GM23248 (cell line): ENCODE data around the gene COL11A1.

Source experiments
- EZH2 ChIP-seq: fragments of 200-600 bp; sonication (generic); IDR thresholded peaks from 2 replicates; pipeline ENCODE4 v1.6.1; 2018; ENCODE audit warnings: antibody characterized with exemption, mild to moderate bottlenecking; ENCODE audit not compliant: insufficient read depth, poor library complexity, severe bottlenecking
- EZH2phosphoT487 ChIP-seq: fragments of 200-600 bp; sonication (generic); IDR thresholded peaks from 2 replicates; pipeline ENCODE4 v1.6.1; 2018; ENCODE audit warnings: antibody characterized with exemption, moderate library complexity, mild to moderate bottlenecking, low read depth; ENCODE audit not compliant: insufficient read depth

DNA sequence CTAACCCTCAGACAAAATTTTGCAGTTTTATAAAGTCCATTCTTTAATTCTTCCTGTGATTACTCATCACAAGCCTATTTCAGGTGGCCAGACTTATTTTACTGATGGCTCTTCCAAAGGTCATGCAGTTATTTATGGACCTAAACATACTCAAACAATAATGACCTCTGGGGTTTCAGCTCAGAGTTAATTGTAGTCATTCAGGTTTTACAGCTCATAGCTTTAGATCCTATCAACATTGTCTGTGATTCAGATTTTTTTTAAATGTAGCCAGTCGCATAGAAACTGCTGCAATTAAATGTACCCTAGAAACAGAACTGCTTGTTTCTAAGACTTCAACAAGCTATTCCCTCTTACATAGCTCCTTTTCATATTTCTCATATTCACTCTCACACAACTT is 270.8 kb downstream of the COL11A1 start:
- TF ChIP-seq EZH2 (no peak), EZH2phosphoT487 (no peak)
